ENCODE results near the gene DIAPH1.

The DIAPH1 gene

GRCh38 chr5:141608557-141608956 is 10.2 kb downstream of the DIAPH1 start:
- H3K36me3 Mint-ChIP-seq, result peaks cover 37% of the 10 kb centered on the region
- peak overlapping the region; percentile 85 for H3K27ac Mint-ChIP-seq
- H3K9me3 Mint-ChIP-seq, result no peaks in the 10 kb centered on the region
- H3K27me3 Mint-ChIP-seq, result no peaks in the 10 kb centered on the region
- peaks cover 88% of the 10 kb centered on the region for H3K4me1 Mint-ChIP-seq
- no peak for ATAC-seq
- no peak overlapping the region for H3K4me3 Mint-ChIP-seq

- H3K27ac Mint-ChIP-seq, result peak overlapping the region; percentile 85
- peaks cover 83% of the 10 kb centered on the region for H3K4me1 Mint-ChIP-seq
- H3K4me3 Mint-ChIP-seq, result no peak overlapping the region
- ATAC-seq, result no peak
- H3K9me3 Mint-ChIP-seq, result no peaks in the 10 kb centered on the region
- H3K27me3 Mint-ChIP-seq, result no peaks in the 10 kb centered on the region
- H3K36me3 Mint-ChIP-seq, result peaks cover 32% of the 10 kb centered on the region
These were observed 10.8 kb downstream of the DIAPH1 start for GRCh38 chr5:141608046-141608445.

- Mint-ChIP-seq H3K27me3 (no peaks in the 10 kb centered on the region), H3K9me3 (no peaks in the 10 kb centered on the region), H3K36me3 (peaks cover 20% of the 10 kb centered on the region), H3K4me3 (peak overlapping the region; percentile 45), H3K27ac (peak overlapping the region; percentile 85), H3K4me1 (peaks cover 78% of the 10 kb centered on the region)
- ATAC-seq, result peak; percentile 100
These were observed 13.1 kb downstream of the DIAPH1 start for GRCh38 chr5:141605523-141606277.

- Mint-ChIP-seq H3K4me3 (peak overlapping the region; percentile 33), H3K4me1 (peaks cover 81% of the 10 kb centered on the region), H3K27ac (peak overlapping the region; percentile 65), H3K9me3 (no peaks in the 10 kb centered on the region), H3K27me3 (no peaks in the 10 kb centered on the region), H3K36me3 (peaks cover 15% of the 10 kb centered on the region)
- ATAC-seq, result no peak
These were observed 14.7 kb downstream of the DIAPH1 start for GRCh38 chr5:141603923-141604717.

- no peak overlapping the region for H3K27ac Mint-ChIP-seq
- no peak for ATAC-seq
- H3K27me3 Mint-ChIP-seq, result no peaks in the 10 kb centered on the region
- H3K9me3 Mint-ChIP-seq, result no peaks in the 10 kb centered on the region
- peaks cover 77% of the 10 kb centered on the region for H3K4me1 Mint-ChIP-seq
- peaks cover 12% of the 10 kb centered on the region for H3K36me3 Mint-ChIP-seq
- no peak overlapping the region for H3K4me3 Mint-ChIP-seq
These were observed 16.2 kb downstream of the DIAPH1 start for GRCh38 chr5:141602606-141603005.

- peak overlapping the region; percentile 65 for H3K27ac Mint-ChIP-seq
- no peak overlapping the region for H3K4me3 Mint-ChIP-seq
- no peaks in the 10 kb centered on the region for H3K27me3 Mint-ChIP-seq
- H3K9me3 Mint-ChIP-seq, result no peaks in the 10 kb centered on the region
- H3K4me1 Mint-ChIP-seq, result peaks cover 52% of the 10 kb centered on the region
- H3K36me3 Mint-ChIP-seq, result peaks cover 14% of the 10 kb centered on the region
- ATAC-seq, result no peak
These were observed 20.1 kb downstream of the DIAPH1 start for GRCh38 chr5:141598391-141599345.

GRCh38 chr5:141597814-141598213 is 21.0 kb downstream of the DIAPH1 start:
- H3K36me3 Mint-ChIP-seq, result peaks cover 15% of the 10 kb centered on the region
- H3K9me3 Mint-ChIP-seq, result no peaks in the 10 kb centered on the region
- no peak overlapping the region for H3K4me3 Mint-ChIP-seq
- no peak overlapping the region for H3K27ac Mint-ChIP-seq
- no peaks in the 10 kb centered on the region for H3K27me3 Mint-ChIP-seq
- peaks cover 50% of the 10 kb centered on the region for H3K4me1 Mint-ChIP-seq
- no peak for ATAC-seq

GRCh38 chr5:141597394-141597793 is 21.4 kb downstream of the DIAPH1 start:
- H3K36me3 Mint-ChIP-seq, result peaks cover 18% of the 10 kb centered on the region
- no peaks in the 10 kb centered on the region for H3K9me3 Mint-ChIP-seq
- peaks cover 50% of the 10 kb centered on the region for H3K4me1 Mint-ChIP-seq
- no peaks in the 10 kb centered on the region for H3K27me3 Mint-ChIP-seq
- no peak overlapping the region for H3K4me3 Mint-ChIP-seq
- no peak for ATAC-seq
- no peak overlapping the region for H3K27ac Mint-ChIP-seq

- H3K4me1 Mint-ChIP-seq, result peaks cover 49% of the 10 kb centered on the region
- H3K9me3 Mint-ChIP-seq, result no peaks in the 10 kb centered on the region
- no peak overlapping the region for H3K27ac Mint-ChIP-seq
- no peak for ATAC-seq
- peaks cover 18% of the 10 kb centered on the region for H3K36me3 Mint-ChIP-seq
- no peak overlapping the region for H3K4me3 Mint-ChIP-seq
- H3K27me3 Mint-ChIP-seq, result no peaks in the 10 kb centered on the region
These were observed 21.9 kb downstream of the DIAPH1 start for GRCh38 chr5:141596867-141597266.

GRCh38 chr5:141590127-141590526 is 28.7 kb downstream of the DIAPH1 start:
- Mint-ChIP-seq H3K27ac (no peak overlapping the region), H3K36me3 (peaks cover 31% of the 10 kb centered on the region), H3K4me1 (peaks cover 34% of the 10 kb centered on the region), H3K4me3 (no peak overlapping the region), H3K9me3 (no peaks in the 10 kb centered on the region), H3K27me3 (no peaks in the 10 kb centered on the region)
- no peak for ATAC-seq

GRCh38 chr5:141586246-141586645 is 32.6 kb downstream of the DIAPH1 start:
- Mint-ChIP-seq H3K27me3 (no peaks in the 10 kb centered on the region), H3K9me3 (no peaks in the 10 kb centered on the region), H3K27ac (no peak overlapping the region), H3K4me3 (no peak overlapping the region), H3K36me3 (peaks cover 48% of the 10 kb centered on the region), H3K4me1 (peaks cover 24% of the 10 kb centered on the region)
- ATAC-seq, result no peak

GRCh38 chr5:141585594-141585993 is 33.2 kb downstream of the DIAPH1 start:
- Mint-ChIP-seq H3K4me3 (no peak overlapping the region), H3K9me3 (no peaks in the 10 kb centered on the region), H3K4me1 (peaks cover 17% of the 10 kb centered on the region), H3K27ac (no peak overlapping the region), H3K36me3 (peaks cover 48% of the 10 kb centered on the region), H3K27me3 (no peaks in the 10 kb centered on the region)
- ATAC-seq, result no peak

- Mint-ChIP-seq H3K4me3 (no peak overlapping the region), H3K9me3 (no peaks in the 10 kb centered on the region), H3K27ac (no peak overlapping the region), H3K36me3 (peaks cover 87% of the 10 kb centered on the region), H3K27me3 (no peaks in the 10 kb centered on the region), H3K4me1 (peaks cover 9% of the 10 kb centered on the region)
- no peak for ATAC-seq
These were observed 44.7 kb downstream of the DIAPH1 start for GRCh38 chr5:141574122-141574510.

GRCh38 chr5:141573489-141574121 is 45.2 kb downstream of the DIAPH1 start:
- no peak for ATAC-seq
- no peak overlapping the region for H3K27ac Mint-ChIP-seq
- H3K36me3 Mint-ChIP-seq, result peaks cover 82% of the 10 kb centered on the region
- H3K4me1 Mint-ChIP-seq, result peaks cover 9% of the 10 kb centered on the region
- H3K4me3 Mint-ChIP-seq, result no peak overlapping the region
- H3K9me3 Mint-ChIP-seq, result no peaks in the 10 kb centered on the region
- no peaks in the 10 kb centered on the region for H3K27me3 Mint-ChIP-seq

Measured in stimulated activated memory B cell treated with anti-CD40 and anti-IgM and Interleukin-4, amounts not matched to agents 10 μg/mL and 1 μg/mL and 100 μg/mL, for 72 hours (primary cell).